GM19397 (cell line): ENCODE measurements around the gene SCUBE2.

Experiments used
- ATAC-seq: cut with Tn5 transposase; IDR thresholded peaks from one replicate; pipeline ENCODE4 v1.9.1; 2021; ENCODE audit warnings: mild to moderate bottlenecking, moderate library complexity; ENCODE audit not compliant: unreplicated experiment

The SCUBE2 gene

GRCh38 chr11:9076046-9076445 is 15.4 kb downstream of the SCUBE2 start:
- ATAC-seq: no peak

DNA sequence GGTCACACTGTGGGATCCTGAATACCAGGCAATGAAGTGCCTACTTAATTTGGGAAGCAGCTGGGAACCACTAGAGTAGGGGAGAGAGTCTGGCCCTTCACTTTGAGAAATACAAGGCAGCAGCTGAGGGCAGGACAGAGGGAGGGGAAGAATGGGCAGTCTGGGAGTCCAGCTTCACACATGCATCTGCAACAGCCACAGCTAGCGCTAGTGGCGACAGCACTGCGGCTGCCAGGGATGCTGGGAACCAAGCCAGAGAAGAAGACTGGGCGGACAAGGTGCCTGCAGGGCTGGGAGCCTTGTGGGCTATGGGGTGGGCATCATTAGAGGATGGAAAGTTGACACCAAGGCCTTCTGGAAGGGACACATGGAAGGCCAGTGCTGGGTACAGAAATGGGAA is 15.8 kb downstream of the SCUBE2 start:
- no peak for ATAC-seq

- no peak for ATAC-seq
Measured at GRCh38 chr11:9074338-9075029, 16.9 kb downstream of the SCUBE2 start.

GRCh38 chr11:9073466-9074225 is 17.8 kb downstream of the SCUBE2 start:
- ATAC-seq: no peak

- no peak for ATAC-seq
Measured at GRCh38 chr11:9072626-9073176, 18.7 kb downstream of the SCUBE2 start.

DNA sequence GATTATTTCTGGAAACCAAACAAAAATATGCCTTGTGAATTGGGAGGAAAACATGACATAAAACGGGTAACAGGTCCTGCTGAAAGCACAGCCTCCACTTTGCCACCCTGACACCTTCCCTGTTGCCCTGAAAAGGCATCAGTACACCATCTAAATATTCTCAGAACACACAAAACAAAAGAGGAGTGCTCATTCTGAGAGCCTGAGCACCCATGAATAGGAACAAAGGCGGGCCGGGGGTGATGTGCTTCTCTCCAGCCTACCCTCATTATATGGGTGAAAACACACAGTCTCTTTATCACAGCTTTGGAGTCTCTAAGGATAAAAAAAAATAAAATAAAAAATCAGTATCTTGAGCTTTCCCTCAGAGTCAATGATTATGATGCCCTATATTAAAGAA is 19.7 kb downstream of the SCUBE2 start:
- ATAC-seq: no peak

DNA sequence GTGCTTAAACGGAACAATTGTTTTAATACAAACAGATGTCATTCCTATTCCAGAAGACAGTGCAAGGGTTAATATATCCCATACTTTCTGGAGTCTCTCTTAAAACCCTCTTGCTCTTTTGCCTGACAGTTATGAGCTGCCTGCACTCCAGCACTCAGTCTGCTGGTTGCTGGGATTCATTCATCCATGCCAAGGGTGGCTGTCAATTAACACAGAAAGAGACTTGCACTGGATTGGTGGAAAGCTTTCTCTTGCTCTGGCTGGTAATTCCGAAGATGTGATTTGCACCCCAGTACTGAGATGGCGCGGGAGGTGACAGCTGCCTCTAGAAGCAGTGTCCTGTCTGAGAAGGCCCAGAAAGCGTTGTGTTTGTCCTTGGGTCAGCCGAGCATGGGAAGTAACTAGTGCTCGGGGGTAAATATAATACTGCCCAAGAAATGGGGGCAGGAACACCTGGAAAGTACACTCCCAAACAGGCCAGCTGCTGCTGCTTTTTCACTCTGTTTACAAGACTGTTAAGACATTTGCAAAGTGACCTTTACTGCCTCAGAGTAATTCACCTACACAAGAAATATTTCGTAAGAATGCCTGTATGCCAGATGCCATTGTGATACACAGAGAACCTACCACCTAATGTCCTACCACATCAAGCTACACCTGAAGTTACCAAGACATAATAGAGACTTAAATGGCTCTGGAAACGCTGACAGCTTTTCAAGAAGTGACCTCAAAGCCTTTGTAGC is 20.5 kb downstream of the SCUBE2 start:
- no peak for ATAC-seq

- no peak for ATAC-seq
Measured at GRCh38 chr11:9069862-9070470, 21.4 kb downstream of the SCUBE2 start.

- no peak for ATAC-seq
Measured at GRCh38 chr11:9069256-9069655, 22.1 kb downstream of the SCUBE2 start.

GRCh38 chr11:9066433-9066925 is 24.9 kb downstream of the SCUBE2 start:
- ATAC-seq: no peak

DNA sequence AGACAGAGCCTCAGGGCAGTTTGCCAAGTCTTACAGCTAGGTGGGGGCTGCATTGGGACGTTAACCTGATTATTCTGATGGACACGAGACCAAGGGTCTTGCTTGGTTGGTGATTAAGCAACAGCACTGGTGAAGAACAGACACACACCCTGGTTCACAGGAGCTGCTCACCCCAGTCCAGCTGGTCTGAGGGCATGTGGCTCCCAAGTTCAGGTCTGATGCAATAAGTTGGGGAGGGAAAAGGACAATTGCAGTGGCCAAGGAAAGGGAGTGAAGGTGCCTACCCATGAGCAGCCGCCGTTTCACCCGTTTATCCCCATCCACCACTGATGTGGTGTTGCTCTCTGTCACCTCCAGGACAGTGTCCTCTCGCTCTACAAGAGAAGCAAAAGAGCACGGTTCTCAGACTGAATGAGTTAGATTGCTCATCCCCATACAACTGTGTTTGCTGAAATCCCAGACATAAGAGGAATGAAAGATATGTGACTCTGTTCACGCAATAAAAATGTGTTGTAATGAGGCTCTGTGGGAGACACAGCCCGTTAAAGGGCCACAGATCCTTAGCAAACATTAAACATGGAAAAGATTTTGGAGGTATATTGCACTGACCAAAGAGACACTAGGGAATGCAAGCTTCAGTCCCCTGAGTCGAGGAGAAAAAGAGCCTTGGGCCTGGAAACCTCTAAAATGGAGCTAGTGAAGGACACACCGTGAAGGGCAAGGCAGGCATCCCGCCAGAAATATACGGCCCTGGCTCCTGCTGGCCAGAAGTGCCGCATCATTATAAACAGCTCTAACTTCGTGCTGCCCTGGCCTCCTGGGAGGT is 25.6 kb downstream of the SCUBE2 start:
- no peak for ATAC-seq

DNA sequence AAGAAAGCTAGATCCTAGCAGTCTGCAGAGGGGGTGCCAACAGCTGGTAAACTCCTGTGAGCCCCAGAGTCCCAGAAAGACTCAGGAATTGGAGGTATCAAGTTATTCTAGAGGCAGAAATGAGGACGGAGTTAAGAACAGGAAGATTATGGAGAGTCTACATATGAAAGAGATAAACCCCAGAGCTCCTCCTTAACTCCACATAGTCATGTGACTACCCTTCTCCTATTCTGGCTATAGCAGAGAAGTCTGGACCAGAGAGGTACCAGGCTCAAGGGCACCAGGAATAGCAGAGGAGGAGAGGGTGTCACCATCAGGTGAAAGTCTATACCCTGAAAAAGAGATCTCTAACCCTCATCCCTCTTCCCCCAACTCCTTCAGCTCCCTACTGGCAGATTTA is 29.6 kb downstream of the SCUBE2 start:
- no peak for ATAC-seq

DNA sequence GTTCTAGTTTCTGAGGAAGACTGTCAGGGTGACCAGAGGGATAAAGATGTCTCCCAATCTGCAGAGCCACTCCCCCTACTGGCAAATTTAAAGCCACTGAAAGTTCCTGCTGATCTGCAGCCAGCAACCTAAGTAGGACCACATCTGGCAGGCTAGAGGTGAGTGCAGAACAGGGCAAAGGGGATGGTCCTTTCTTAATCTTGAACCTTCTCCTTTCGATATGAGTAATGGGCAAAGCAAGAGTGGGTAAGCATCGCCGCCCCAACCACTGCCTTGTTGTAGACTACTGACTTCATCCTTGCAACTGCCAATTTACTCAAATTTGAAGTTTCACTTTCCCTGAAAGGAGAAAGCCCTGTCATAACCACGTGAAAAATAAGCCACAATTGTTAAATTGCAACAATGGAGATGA is 30.7 kb downstream of the SCUBE2 start:
- peak; percentile 99 for ATAC-seq

- no peak for ATAC-seq
Measured at GRCh38 chr11:9059406-9059805, 32.0 kb downstream of the SCUBE2 start.

DNA sequence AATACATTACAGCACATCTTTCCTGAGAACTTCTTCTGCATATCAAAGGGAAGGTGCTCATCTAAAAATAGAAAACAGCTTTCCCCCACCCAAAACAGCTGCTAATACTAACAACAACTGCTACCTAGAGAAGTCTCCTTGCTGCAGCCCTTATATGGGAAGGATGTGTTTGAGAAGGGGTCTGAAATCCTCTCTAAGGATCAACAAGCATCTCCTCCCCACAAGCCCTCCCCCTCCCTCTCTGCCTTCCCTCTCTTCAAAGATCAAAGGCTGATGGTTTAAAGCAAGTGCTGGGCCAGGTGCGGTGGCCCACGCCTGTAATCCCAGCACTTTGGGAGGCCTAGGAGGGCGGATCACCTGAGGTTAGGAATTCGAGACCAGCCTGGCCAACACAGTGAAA is 33.5 kb downstream of the SCUBE2 start:
- ATAC-seq: no peak

GRCh38 chr11:9057007-9057406 is 34.4 kb downstream of the SCUBE2 start:
- no peak for ATAC-seq

- no peak for ATAC-seq
Measured at GRCh38 chr11:9056467-9056866, 34.9 kb downstream of the SCUBE2 start.

DNA sequence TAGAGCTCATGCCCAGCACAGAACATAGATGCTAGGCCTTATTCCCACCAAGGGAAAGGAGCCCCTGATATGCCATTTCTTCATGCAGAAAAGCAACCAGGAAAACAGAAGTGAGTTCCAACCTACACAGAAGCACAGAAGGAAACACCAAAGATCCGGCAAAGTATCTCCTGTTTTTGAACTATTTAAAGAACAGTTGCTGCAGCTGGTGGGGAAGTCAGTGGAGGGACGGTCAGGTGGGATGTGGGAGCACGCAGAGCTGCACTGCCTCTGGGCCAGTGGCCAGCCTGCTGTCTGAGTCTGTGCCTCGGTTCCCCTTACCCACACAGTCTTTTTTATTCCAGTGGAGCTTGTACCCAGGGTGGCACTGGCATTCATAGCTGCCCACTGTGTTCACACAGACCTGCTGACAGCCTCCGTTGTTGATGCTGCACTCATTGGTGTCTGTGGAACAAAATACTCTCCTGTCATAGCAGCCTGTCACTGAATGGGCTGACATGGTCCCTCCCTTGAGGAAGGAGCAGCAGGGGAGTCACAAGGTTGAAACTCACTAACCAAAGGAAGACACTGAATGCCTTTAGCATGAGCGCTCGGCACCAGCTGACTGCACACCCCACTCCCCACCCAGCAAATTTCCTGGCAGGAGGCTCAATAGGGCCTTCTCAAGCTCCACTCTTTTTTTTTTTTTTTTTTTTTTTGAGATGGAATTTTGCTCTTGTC is 37.9 kb downstream of the SCUBE2 start:
- no peak for ATAC-seq

DNA sequence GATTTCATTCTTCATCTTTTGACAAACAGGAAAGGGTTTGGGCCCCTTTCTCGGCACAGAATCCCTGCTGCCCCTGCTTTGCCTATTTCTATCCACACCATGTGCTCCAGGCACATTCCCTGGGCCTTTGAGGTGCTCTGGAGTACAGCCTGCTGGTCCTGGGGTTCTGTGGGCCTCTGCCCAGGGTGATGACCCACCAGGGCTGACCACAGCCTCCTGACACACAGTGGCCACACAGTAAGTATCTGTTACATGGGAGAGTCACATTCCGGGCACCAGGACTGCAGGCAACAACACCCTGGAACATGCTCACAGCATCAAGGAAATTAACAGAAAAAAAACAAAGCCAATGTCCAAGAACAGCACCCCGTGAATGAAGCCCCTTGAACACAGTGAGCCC is 39.1 kb downstream of the SCUBE2 start:
- ATAC-seq: no peak
